ENCODE results near the gene COX6B1. TPM values are rescaled to one million over a fixed set of nuclear protein-coding genes. Genes with fewer than 3 reads are reported as not detected.
"Not testable (repeated sequence)": the region's sequence is repeated elsewhere in the genome, so short reads cannot be mapped to it uniquely, and the experiment has no call there.

The COX6B1 gene
- total and polyA plus RNA-seq, 9 donors = 181 to 601 (median 254) TPM

DNA sequence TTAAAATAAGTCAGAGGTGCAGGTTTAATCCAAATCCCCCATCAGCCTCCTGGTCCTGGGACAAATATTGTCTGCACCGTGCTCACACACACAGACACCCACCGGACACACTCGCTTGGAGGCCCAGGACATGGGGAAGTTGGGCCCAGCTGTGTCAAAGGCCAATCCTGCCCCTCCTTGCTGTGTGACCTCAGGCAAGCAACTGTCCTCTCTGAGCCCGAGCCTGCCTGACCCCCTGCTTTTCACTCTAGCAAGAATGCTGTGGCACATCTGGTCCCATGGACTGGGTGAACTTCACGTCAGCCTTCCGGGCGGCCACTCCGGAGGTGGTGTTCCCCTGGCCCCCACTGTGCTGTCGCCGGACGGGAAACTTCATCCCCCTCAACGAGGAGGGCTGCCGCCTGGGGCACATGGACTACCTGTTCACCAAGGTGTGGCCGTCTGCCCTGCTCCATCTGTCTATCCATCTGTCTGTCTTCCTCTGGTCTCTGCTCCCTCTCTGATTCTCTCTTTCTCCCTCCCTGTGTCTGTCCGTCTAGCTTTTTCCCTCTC is 27.5 kb downstream of the COX6B1 start:
- H3K27me3 ChIP-seq = no peaks in the 10 kb centered on the region

DNA sequence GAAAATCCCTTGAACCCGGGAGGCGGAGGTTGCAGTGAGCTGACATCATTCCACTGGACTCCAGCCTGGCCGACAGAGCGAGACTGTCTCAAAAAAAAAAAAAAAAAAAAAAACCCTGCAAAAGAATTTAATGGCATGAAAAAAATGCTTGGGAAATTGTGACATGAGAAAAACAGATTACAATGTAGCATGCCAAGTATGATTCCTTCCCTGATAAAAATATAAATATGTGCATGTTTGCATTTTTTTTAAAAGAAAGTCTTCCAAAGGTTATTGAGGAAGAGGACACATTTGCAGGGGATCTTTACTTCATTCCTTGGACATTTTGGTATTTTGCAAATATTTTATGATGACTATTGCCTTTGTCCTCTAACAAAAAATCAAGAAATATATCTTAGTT is 41.7 kb downstream of the COX6B1 start:
- Histone ChIP-seq H3K4me3 (no peak overlapping the region), H3K27me3 (no peaks in the 10 kb centered on the region), H3K36me3 (no peaks in the 10 kb centered on the region), H3K9me3 (no peaks in the 10 kb centered on the region), H3K27ac (no peak overlapping the region), H3K4me1 (ENCODE audit: insufficient read depth) (no peaks in the 10 kb centered on the region)
- no peak for TF ChIP-seq EP300 (IDR thresholded peaks at IDR 0.05)
- TF ChIP-seq CTCF (IDR thresholded peaks at IDR 0.05) = no peak
- no peak for TF ChIP-seq POLR2A (IDR thresholded peaks at IDR 0.05)
- WGBS, 3 donors = 27 to 44% (median 29%) methylated on average over 4 of the region's 4 CpGs
- intact Hi-C loops (cut with DNase I) = loop anchor here in 3 of 4 donors (5.0 to 10.0 kb wide), 3 partner anchors 127 to 245 kb away; partner anchors contain the start of gene LRFN3 (in 2 of the 3)
- DNase-seq = no peak

More for the DNA sequence above, 27.5 kb downstream of the COX6B1 start:
- Histone ChIP-seq H3K27ac (no peak overlapping the region), H3K9me3 (no peaks in the 10 kb centered on the region), H3K4me3 (no peak overlapping the region), H3K4me1 (ENCODE audit: insufficient read depth) (peaks cover 2% of the 10 kb centered on the region), H3K36me3 (no peaks in the 10 kb centered on the region)
- intact Hi-C loops (cut with DNase I) = loop anchor here in 1 of 4 donors (5.0 kb wide), 1 partner anchor 157 kb away; no protein-coding TSS in a partner anchor
- no peak for TF ChIP-seq CTCF (IDR thresholded peaks at IDR 0.05)
- TF ChIP-seq EP300 (IDR thresholded peaks at IDR 0.05) = no peak
- no peak for TF ChIP-seq POLR2A (IDR thresholded peaks at IDR 0.05)
- no peak for DNase-seq
- 74 to 80% (median 76%) methylated on average over 15 of the region's 15 CpGs for WGBS, 3 donors

DNA sequence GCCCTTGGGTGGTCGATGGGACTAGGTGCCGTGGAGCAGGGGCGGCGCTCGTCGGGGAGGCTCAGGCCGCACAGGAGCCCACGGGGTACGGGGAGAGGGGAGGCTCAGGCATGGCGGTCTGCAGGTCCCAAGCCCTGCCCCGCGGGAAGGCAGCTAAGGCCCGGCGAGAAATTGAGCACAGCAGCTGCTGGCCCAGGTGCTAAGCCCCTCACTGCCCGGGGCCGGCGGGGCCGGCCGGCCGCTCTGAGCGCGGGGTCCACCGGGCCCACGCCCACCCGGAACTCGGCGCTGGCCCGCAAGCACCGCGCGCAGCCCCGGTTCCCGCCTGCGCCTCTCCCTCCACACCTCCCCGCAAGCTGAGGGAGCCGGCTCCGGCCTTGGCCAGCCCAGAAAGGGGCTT is 43.0 kb downstream of the COX6B1 start:
- WGBS, 3 donors = 92 to 94% (median 92%) methylated on average over 35 to 37 of the region's 37 CpGs
- H3K36me3 ChIP-seq; DNase-seq; H3K4me3 ChIP-seq; H3K4me1 ChIP-seq (ENCODE audit: insufficient read depth); H3K9me3 ChIP-seq; H3K27me3 ChIP-seq; H3K27ac ChIP-seq: not testable (repeated sequence)
- intact Hi-C loops (cut with DNase I) = loop anchor here in 3 of 4 donors (5.0 to 10.0 kb wide), 3 partner anchors 126 to 244 kb away; partner anchors contain the start of gene LRFN3 (in 2 of the 3)

- WGBS, 3 donors = 76 to 82% (median 81%) methylated on average over 11 of the region's 11 CpGs
- DNase-seq = no peak
- no peak overlapping the region for H3K27ac ChIP-seq
- no peaks in the 10 kb centered on the region for H3K36me3 ChIP-seq
- no peaks in the 10 kb centered on the region for H3K4me1 ChIP-seq (ENCODE audit: insufficient read depth)
- intact Hi-C loops (cut with DNase I) = loop anchor here in 3 of 4 donors (5.0 to 10.0 kb wide), 3 partner anchors 125 to 243 kb away; partner anchors contain the start of gene LRFN3 (in 2 of the 3)
- H3K4me3 ChIP-seq = no peak overlapping the region
- TF ChIP-seq CTCF (IDR thresholded peaks at IDR 0.05) (no peak), EP300 (IDR thresholded peaks at IDR 0.05) (no peak), POLR2A (IDR thresholded peaks at IDR 0.05) (no peak)
- H3K27me3 ChIP-seq = no peaks in the 10 kb centered on the region
- no peaks in the 10 kb centered on the region for H3K9me3 ChIP-seq
Observed at GRCh38 chr19:35692010-35692409, 43.9 kb downstream of the COX6B1 start.

DNA sequence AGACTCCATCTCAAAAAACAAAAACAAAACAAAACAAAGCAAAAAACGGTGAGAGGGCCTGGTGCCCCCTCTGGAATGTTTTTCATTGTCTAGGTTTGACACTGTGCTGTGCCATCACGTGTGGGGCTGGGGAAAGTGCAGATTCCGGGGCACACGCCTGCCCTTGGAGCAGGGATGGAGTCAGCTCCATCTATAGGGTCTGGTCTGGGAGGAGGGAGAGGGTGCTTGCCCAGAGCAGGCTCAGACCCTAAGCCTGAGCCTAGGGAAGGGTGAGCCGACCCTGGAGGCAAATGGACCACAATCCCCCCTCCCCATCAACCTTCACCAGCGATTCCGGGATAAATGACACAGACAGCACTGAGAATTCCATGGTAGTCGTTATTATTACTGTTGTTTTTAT is 45.3 kb downstream of the COX6B1 start:
- intact Hi-C loops (cut with DNase I) = loop anchor here in 3 of 4 donors (5.0 to 10.0 kb wide), 3 partner anchors 124 to 241 kb away; partner anchors contain the start of gene LRFN3 (in 2 of the 3)
- Histone ChIP-seq H3K27me3 (no peaks in the 10 kb centered on the region), H3K9me3 (no peaks in the 10 kb centered on the region), H3K36me3 (no peaks in the 10 kb centered on the region), H3K4me3 (no peak overlapping the region), H3K4me1 (ENCODE audit: insufficient read depth) (no peaks in the 10 kb centered on the region), H3K27ac (no peak overlapping the region)
- WGBS, 3 donors = 10 to 12% (median 11%) methylated on average over 8 of the region's 8 CpGs
- no peak for DNase-seq
- TF ChIP-seq POLR2A (IDR thresholded peaks at IDR 0.05) (no peak), EP300 (IDR thresholded peaks at IDR 0.05) (no peak), CTCF (IDR thresholded peaks at IDR 0.05) (no peak)
